Measurements from ENCODE around the gene PTPN3.

DNA sequence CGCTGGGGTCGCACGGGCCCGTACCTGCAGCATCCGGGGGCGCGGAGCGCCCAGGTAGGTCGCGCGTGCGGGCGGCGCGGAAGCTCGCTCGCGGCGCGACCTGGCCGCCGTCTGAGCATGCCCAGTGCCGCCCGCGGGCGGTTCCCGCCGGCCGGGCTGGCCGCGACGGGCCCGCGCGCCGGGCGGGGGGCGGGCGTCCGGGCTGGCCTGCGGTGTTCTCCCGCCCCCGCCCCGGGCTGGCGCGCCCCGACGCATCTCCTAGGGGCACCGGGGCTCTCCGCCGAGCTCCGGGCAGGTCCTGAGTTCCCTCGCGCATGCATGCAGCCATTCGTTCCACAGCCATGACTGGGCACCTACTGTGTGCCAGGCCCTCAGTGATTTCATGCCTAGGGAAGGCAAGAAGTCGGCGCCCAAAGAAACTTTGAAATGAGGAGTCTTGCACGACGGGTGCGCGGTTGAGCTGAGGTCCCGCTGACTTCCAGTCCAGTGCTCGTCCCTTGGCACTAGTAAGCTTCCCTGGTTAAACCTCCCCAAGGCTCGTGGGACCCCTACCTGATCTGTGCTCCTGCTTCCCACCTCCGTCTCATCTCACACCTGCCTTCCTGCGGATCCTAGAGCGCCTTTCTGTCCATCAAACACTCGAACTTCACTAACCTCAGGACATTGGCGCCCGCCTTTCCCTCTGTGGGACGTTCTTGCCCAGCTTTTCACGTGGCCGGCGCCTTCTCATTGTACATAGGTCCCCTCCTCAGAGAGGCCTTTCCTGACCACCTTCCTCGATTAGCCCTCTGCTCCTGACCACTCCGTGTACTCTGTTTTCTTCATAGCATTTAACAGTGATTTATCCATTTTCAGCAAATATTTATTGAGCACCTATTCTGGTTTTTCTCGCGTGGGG lies at the start of gene PTPN3:
- TF ChIP-seq TAF1 (IDR thresholded peaks at IDR 0.05; ENCODE audit: borderline replicate concordance, insufficient read depth, low read length) (no peak), POLR2AphosphoS5 (IDR thresholded peaks at IDR 0.05; ENCODE audit: low read depth, low read length) (no peak), SIN3A (IDR thresholded peaks at IDR 0.05; ENCODE audit: borderline replicate concordance, insufficient read depth, low read length) (no peak), FOXP2 (optimal IDR thresholded peaks at IDR 0.05; ENCODE audit: borderline replicate concordance, extremely low read depth, extremely low read length, insufficient read depth) (no peak)
- TF ChIP-seq, protein P1, sequence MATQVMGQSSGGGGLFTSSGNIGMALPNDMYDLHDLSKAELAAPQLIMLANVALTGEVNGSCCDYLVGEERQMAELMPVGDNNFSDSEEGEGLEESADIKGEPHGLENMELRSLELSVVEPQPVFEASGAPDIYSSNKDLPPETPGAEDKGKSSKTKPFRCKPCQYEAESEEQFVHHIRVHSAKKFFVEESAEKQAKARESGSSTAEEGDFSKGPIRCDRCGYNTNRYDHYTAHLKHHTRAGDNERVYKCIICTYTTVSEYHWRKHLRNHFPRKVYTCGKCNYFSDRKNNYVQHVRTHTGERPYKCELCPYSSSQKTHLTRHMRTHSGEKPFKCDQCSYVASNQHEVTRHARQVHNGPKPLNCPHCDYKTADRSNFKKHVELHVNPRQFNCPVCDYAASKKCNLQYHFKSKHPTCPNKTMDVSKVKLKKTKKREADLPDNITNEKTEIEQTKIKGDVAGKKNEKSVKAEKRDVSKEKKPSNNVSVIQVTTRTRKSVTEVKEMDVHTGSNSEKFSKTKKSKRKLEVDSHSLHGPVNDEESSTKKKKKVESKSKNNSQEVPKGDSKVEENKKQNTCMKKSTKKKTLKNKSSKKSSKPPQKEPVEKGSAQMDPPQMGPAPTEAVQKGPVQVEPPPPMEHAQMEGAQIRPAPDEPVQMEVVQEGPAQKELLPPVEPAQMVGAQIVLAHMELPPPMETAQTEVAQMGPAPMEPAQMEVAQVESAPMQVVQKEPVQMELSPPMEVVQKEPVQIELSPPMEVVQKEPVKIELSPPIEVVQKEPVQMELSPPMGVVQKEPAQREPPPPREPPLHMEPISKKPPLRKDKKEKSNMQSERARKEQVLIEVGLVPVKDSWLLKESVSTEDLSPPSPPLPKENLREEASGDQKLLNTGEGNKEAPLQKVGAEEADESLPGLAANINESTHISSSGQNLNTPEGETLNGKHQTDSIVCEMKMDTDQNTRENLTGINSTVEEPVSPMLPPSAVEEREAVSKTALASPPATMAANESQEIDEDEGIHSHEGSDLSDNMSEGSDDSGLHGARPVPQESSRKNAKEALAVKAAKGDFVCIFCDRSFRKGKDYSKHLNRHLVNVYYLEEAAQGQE (IDR thresholded peaks at IDR 0.05; ENCODE audit: insufficient read depth in 1 of 2, low read depth in 2 of 2, low read length in 2 of 2), result no peak
